Activated CD8-positive, alpha-beta memory T cell treated with anti-CD3 and anti-CD28 coated beads, Interleukin-2, amount 50 U/mL, for 4 hours (primary cell): Measurements from ENCODE around the gene IP6K2.
A peak's percentile ranks its signal among the peaks of the same experiment; 100 is the strongest.
"Not testable (repeated sequence)": the region's sequence is repeated elsewhere in the genome, so short reads cannot be mapped to it uniquely, and the experiment has no call there.

ENCODE experiments used
- DNase-seq: peaks from one replicate; pipeline ENCODE4 v3.0.0-alpha.2; 2020

IP6K2 gene

GRCh38 chr3:48725185-48725855, 8.3 kb upstream of the IP6K2 start:
- DNase-seq, result not testable (repeated sequence)

- no peak for DNase-seq
Observed at GRCh38 chr3:48723725-48724124, 6.7 kb upstream of the IP6K2 start.

- not testable (repeated sequence) for DNase-seq
Observed at GRCh38 chr3:48723293-48723692, 6.3 kb upstream of the IP6K2 start.

- peak; percentile 21 for DNase-seq
Observed at GRCh38 chr3:48716508-48716981, 476 bp downstream of the IP6K2 start.

- DNase-seq, result no peak
Observed at GRCh38 chr3:48715174-48715800, 1.7 kb downstream of the IP6K2 start.

GRCh38 chr3:48711727-48712126, 5.3 kb downstream of the IP6K2 start:
- no peak for DNase-seq

GRCh38 chr3:48709051-48709461, 8.0 kb downstream of the IP6K2 start:
- no peak for DNase-seq

- no peak for DNase-seq
Observed at GRCh38 chr3:48708481-48708889, 8.5 kb downstream of the IP6K2 start.

- no peak for DNase-seq
Observed at GRCh38 chr3:48707157-48707556, 9.9 kb downstream of the IP6K2 start.

GRCh38 chr3:48702320-48702920, 14.6 kb downstream of the IP6K2 start:
- DNase-seq, result no peak

GRCh38 chr3:48700731-48701405, 16.2 kb downstream of the IP6K2 start:
- DNase-seq, result no peak

GRCh38 chr3:48698891-48699290, 18.1 kb downstream of the IP6K2 start:
- DNase-seq, result no peak

- no peak for DNase-seq
Observed at GRCh38 chr3:48697952-48698351, 19.1 kb downstream of the IP6K2 start.

GRCh38 chr3:48696601-48697000, 20.4 kb downstream of the IP6K2 start:
- DNase-seq, result no peak

GRCh38 chr3:48696156-48696555, 20.9 kb downstream of the IP6K2 start:
- DNase-seq, result no peak

- DNase-seq, result no peak
Observed at GRCh38 chr3:48695393-48695753, 21.6 kb downstream of the IP6K2 start.

- DNase-seq, result no peak
Observed at GRCh38 chr3:48694610-48695392, 22.2 kb downstream of the IP6K2 start.

- no peak for DNase-seq
Observed at GRCh38 chr3:48693826-48694225, 23.2 kb downstream of the IP6K2 start.

- no peak for DNase-seq
Observed at GRCh38 chr3:48692551-48692950, 24.5 kb downstream of the IP6K2 start.

- DNase-seq, result no peak
Observed at GRCh38 chr3:48690846-48691458, 26.1 kb downstream of the IP6K2 start.

GRCh38 chr3:48689384-48689783, 27.6 kb downstream of the IP6K2 start:
- DNase-seq, result no peak

- no peak for DNase-seq
Observed at GRCh38 chr3:48688737-48689075, 28.3 kb downstream of the IP6K2 start.
